H9 (cell line): Measurements from ENCODE around the gene SEMA3A. TPM values are rescaled to one million over a fixed set of nuclear protein-coding genes. Genes with fewer than 3 reads are reported as not detected.

Experiments
- DNase-seq: peaks from one replicate; pipeline ENCODE4 v3.0.0-alpha.2; 2017
- H2AFZ ChIP-seq: one replicate; pipeline ENCODE4 v1.6.1; 2013; ENCODE audit warnings: mild to moderate bottlenecking, low read length, control low read depth, moderate library complexity
- H2AK5ac ChIP-seq: 2 replicates; pipeline ENCODE4 v1.6.1; 2013; ENCODE audit warnings: low read length, control low read depth, mixed read lengths; ENCODE audit not compliant: insufficient read length
- H2BK120ac ChIP-seq: one replicate; pipeline ENCODE4 v1.6.1; 2013; ENCODE audit warnings: low read depth, mild to moderate bottlenecking, low read length, control low read depth, inconsistent platforms; ENCODE audit not compliant: poor library complexity, severe bottlenecking
- H2BK12ac ChIP-seq: 2 replicates; pipeline ENCODE4 v1.6.1; 2013; ENCODE audit warnings: low read length, control low read depth, mixed read lengths, low read depth; ENCODE audit not compliant: insufficient read length
- H2BK15ac ChIP-seq: 2 replicates; pipeline ENCODE4 v1.6.1; 2013; ENCODE audit warnings: low read depth, low read length, control low read depth
- H2BK20ac ChIP-seq: one replicate; pipeline ENCODE4 v1.6.1; 2013; ENCODE audit warnings: low read depth, mild to moderate bottlenecking, low read length, control low read depth, inconsistent platforms; ENCODE audit not compliant: poor library complexity, severe bottlenecking
- H2BK5ac ChIP-seq: 2 replicates; pipeline ENCODE4 v1.6.1; 2013; ENCODE audit warnings: low read length, control low read depth, mixed read lengths; ENCODE audit not compliant: insufficient read length
- H3K14ac ChIP-seq: 2 replicates; pipeline ENCODE4 v1.6.1; 2013; ENCODE audit warnings: low read length, control low read depth; ENCODE audit not compliant: insufficient read depth
- H3K18ac ChIP-seq: 2 replicates; pipeline ENCODE4 v1.6.1; 2013; ENCODE audit warnings: low read depth, mild to moderate bottlenecking, mixed read lengths, low read length, control low read depth; ENCODE audit not compliant: insufficient read length
- H3K23ac ChIP-seq: 2 replicates; pipeline ENCODE4 v1.6.1; 2013; ENCODE audit warnings: low read length, control low read depth, mixed read lengths, low read depth; ENCODE audit not compliant: insufficient read length
- H3K23me2 ChIP-seq: 2 replicates; pipeline ENCODE4 v1.6.1; 2013; ENCODE audit warnings: low read depth, mild to moderate bottlenecking, mixed read lengths, low read length, control low read depth; ENCODE audit not compliant: insufficient read length, poor library complexity, severe bottlenecking
- H3K27ac ChIP-seq: 2 replicates; pipeline ENCODE4 v1.5.1; 2013; ENCODE audit warnings: low read length, control low read depth, mixed read lengths, low read depth; ENCODE audit not compliant: insufficient read length
- H3K27me3 ChIP-seq: 2 replicates; pipeline ENCODE4 v1.6.1; 2013; ENCODE audit warnings: low read length, control low read depth, inconsistent platforms; ENCODE audit not compliant: insufficient read depth
- H3K4ac ChIP-seq: 2 replicates; pipeline ENCODE4 v1.6.1; 2013; ENCODE audit warnings: low read depth, mild to moderate bottlenecking, control low read depth, inconsistent platforms, low read length, moderate library complexity
- H3K4me1 ChIP-seq: 2 replicates; pipeline ENCODE4 v1.6.1; 2013; ENCODE audit warnings: low read length, control low read depth, inconsistent platforms; ENCODE audit not compliant: insufficient read depth
- H3K4me2 ChIP-seq: 2 replicates; pipeline ENCODE4 v1.6.1; 2013; ENCODE audit warnings: low read length, control low read depth, mixed read lengths; ENCODE audit not compliant: insufficient read length, insufficient read depth
- H3K56ac ChIP-seq: 2 replicates; pipeline ENCODE4 v1.6.1; 2013; ENCODE audit warnings: low read depth, mild to moderate bottlenecking, mixed read lengths, low read length, control low read depth; ENCODE audit not compliant: insufficient read length
- H3K79me1 ChIP-seq: 2 replicates; pipeline ENCODE4 v1.6.1; 2013; ENCODE audit warnings: low read depth, mild to moderate bottlenecking, moderate library complexity, low read length, control low read depth, inconsistent platforms; ENCODE audit not compliant: insufficient read depth, poor library complexity, severe bottlenecking
- H3K79me2 ChIP-seq: 2 replicates; pipeline ENCODE4 v1.6.1; 2013; ENCODE audit warnings: low read length, control low read depth, inconsistent platforms; ENCODE audit not compliant: insufficient read depth
- H3K9ac ChIP-seq: 2 replicates; pipeline ENCODE4 v1.6.1; 2013; ENCODE audit warnings: low read length, control low read depth, mixed read lengths; ENCODE audit not compliant: insufficient read length; ENCODE audit errors: extremely low read depth
- H3K9me3 ChIP-seq: one replicate; pipeline ENCODE4 v1.6.1; 2013; ENCODE audit warnings: low read depth, low read length, inconsistent platforms; ENCODE audit not compliant: control insufficient read depth
- H3T11ph ChIP-seq: one replicate; pipeline ENCODE4 v1.6.1; 2013; ENCODE audit warnings: mild to moderate bottlenecking, low read length, control low read depth, inconsistent platforms
- H4K20me1 ChIP-seq: one replicate; pipeline ENCODE4 v1.6.1; 2013; ENCODE audit not compliant: control insufficient read depth, insufficient read length, insufficient read depth
- H4K5ac ChIP-seq: 2 replicates; pipeline ENCODE4 v1.6.1; 2013; ENCODE audit warnings: low read depth, mild to moderate bottlenecking, mixed read lengths, low read length, control low read depth; ENCODE audit not compliant: insufficient read length
- H4K8ac ChIP-seq: replicated peaks from 2 replicates; pipeline ENCODE4 v1.6.1; 2013; ENCODE audit warnings: low read length, control low read depth, mixed read lengths, low read depth; ENCODE audit not compliant: insufficient read length
- H4K91ac ChIP-seq: 2 replicates; pipeline ENCODE4 v1.6.1; 2013; ENCODE audit warnings: low read depth, mild to moderate bottlenecking, moderate library complexity, mixed read lengths, low read length, control low read depth; ENCODE audit not compliant: insufficient read length
- H3K27ac Mint-ChIP-seq, 3 experiments: 2 replicates in 2 of 3; 3 replicates in 1 of 3; pipeline ENCODE4 v1.8.0; 2020 to 2021; ENCODE audit warnings: mixed read lengths in 3 of 3, mild to moderate bottlenecking in 1 of 3, moderate library complexity in 1 of 3
- H3K27me3 Mint-ChIP-seq: 2 replicates; pipeline ENCODE4 v1.8.0; 2021; ENCODE audit warnings: low read depth, mild to moderate bottlenecking, moderate library complexity, mixed read lengths
- H3K36me3 Mint-ChIP-seq, 3 experiments: 2 replicates in 2 of 3; 3 replicates in 1 of 3; pipeline ENCODE4 v1.8.0; 2020 to 2021; ENCODE audit warnings: low read depth in 3 of 3, mixed read lengths in 3 of 3; ENCODE audit not compliant: insufficient read depth in 1 of 3
- H3K4me1 Mint-ChIP-seq, 2 experiments: 2 replicates each; pipeline ENCODE4 v1.8.0; 2020; ENCODE audit warnings: mixed read lengths in 2 of 2
- H3K4me3 Mint-ChIP-seq, 2 experiments: 2 replicates in 1 of 2; 3 replicates in 1 of 2; pipeline ENCODE4 v1.8.0; 2020 to 2021; ENCODE audit warnings: mild to moderate bottlenecking in 2 of 2, mixed read lengths in 2 of 2, moderate library complexity in 1 of 2
- H3K9me3 Mint-ChIP-seq, 2 experiments: 2 replicates in 1 of 2; 3 replicates in 1 of 2; pipeline ENCODE4 v1.8.0; 2020; ENCODE audit warnings: mild to moderate bottlenecking in 2 of 2, mixed read lengths in 2 of 2, moderate library complexity in 1 of 2
- CTCF ChIP-seq: fragments of 200-600 bp; sonication (generic); conservative IDR thresholded peaks from 3 replicates; pipeline ENCODE4 v1.8.0; 2021; ENCODE audit warnings: antibody characterized with exemption, mild to moderate bottlenecking
- WGBS: extraction: QIAGEN DNeasy Blood & Tissue Kit; methylation state at CpG from one replicate; pipeline ENCODE4 v1.1.7; 2013; ENCODE audit warnings: missing lambda C conversion rate, low lambda C conversion rate, mixed read lengths; ENCODE audit not compliant: insufficient read length; ENCODE audit errors: extremely low coverage; 5-methylcytosine and 5-hydroxymethylcytosine counted together
- total RNA-seq: library from RNA; stranded (reverse); gene quantifications from 2 replicates; pipeline ENCODE4 v1.2.1, GENCODE V29; 2021

The SEMA3A gene
- total RNA-seq, 1 experiment from 2014 or later = 60.0 TPM

- WGBS = no CpG with 5 or more reads among the region's 2 CpGs
- Histone ChIP-seq H2AFZ (no peak overlapping the region), H2BK5ac (no peak overlapping the region), H2BK120ac (no peak overlapping the region), H3T11ph (no peak overlapping the region), H3K14ac (no peak overlapping the region), H3K27ac (no peak overlapping the region), H3K23ac (no peak overlapping the region), H2BK12ac (no peak overlapping the region), H3K79me1 (peaks cover 2% of the 10 kb centered on the region), H3K56ac (no peak overlapping the region), H2BK20ac (no peak overlapping the region), H3K23me2 (no peaks in the 10 kb centered on the region), H3K18ac (no peak overlapping the region), H3K27me3 (no peaks in the 10 kb centered on the region), H2AK5ac (no peak overlapping the region), H3K9me3 (peaks cover 9% of the 10 kb centered on the region), H3K79me2 (no peaks in the 10 kb centered on the region; the same call in 1 of the 2 replicates), H3K4me2 (no peak overlapping the region), H4K20me1 (no peaks in the 10 kb centered on the region), H3K9ac (no peak overlapping the region), H4K5ac (no peak overlapping the region), H2BK15ac (no peak overlapping the region), H4K8ac (no peak overlapping the region), H3K4ac (no peak overlapping the region), H4K91ac (no peak overlapping the region), H3K4me1 (no peaks in the 10 kb centered on the region)
- DNase-seq = no peak
- Mint-ChIP-seq H3K4me3 (no peak overlapping the region), H3K27me3 (no peaks in the 10 kb centered on the region), H3K4me1 (peaks cover 6% of the 10 kb centered on the region in 2 experiments), H3K9me3 (peaks cover 18 to 22% of the 10 kb centered on the region in 2 experiments), H3K36me3 (peaks cover 23 to 30% (median 29%) of the 10 kb centered on the region in 3 experiments), H3K27ac (peak overlapping the region in 2 of 3 experiments; percentile 22 to 51; a peak in 3 of 7 replicates)
- TF ChIP-seq CTCF = no peak
Observed at GRCh38 chr7:84170646-84171045, 23.9 kb downstream of the SEMA3A start.
